Stimulated activated CD4-positive, alpha-beta T cell treated with anti-CD3 and anti-CD28 coated beads, TNF-alpha, amount 100 ng/mL, for 48 hours (primary cell): ENCODE measurements around the gene ACBD7.

ENCODE experiments used
- DNase-seq, 3 donors: peaks; one replicate each; pipeline ENCODE4 v3.0.0-alpha.2; 2020; ENCODE audit warnings: low read depth in 3 of 3

ACBD7 gene

GRCh38 chr10:15091418-15091817 lies 2.8 kb upstream of the ACBD7 start:
- DNase-seq: no peak

GRCh38 chr10:15084502-15084922 lies 4.1 kb downstream of the ACBD7 start:
- DNase-seq: no peak

DNA sequence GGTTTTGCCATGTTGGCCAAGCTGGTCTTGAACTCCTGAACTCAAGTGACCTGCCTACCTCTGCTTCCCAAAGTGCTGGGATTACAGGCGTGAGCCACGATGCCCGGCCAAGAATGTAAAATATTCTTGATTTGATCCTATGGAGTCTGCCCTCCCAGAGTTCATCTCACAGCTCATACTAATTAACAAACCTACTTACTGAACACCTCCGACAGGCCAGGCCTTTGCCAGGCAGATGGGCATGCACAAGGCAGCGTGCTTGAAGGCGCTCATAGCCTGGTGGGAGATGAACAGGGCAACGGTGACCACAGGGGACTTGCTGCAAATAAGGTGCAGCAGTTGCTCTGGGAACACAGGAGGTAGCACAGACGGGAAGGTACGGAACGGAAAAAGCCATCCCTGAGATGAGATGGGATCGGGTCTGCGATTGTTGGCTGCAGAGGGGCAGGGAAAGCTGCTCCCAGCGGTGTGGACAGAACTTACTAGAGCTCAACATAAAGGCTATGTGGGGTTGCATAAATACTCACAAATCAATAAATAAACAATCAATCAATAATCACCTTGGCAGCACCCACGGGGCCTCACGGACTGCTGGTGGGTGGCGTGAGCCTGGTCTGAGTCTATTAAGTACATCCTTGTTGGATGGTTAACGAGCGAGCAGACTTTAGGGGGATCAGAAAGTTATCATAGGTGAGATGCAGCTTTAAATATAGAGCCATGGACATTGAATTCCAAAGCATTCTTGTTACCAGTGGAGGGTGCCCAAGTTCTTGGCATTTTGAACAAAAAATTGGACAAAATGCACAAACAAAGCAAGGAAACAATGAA lies 4.7 kb downstream of the ACBD7 start:
- no peak for DNase-seq

DNA sequence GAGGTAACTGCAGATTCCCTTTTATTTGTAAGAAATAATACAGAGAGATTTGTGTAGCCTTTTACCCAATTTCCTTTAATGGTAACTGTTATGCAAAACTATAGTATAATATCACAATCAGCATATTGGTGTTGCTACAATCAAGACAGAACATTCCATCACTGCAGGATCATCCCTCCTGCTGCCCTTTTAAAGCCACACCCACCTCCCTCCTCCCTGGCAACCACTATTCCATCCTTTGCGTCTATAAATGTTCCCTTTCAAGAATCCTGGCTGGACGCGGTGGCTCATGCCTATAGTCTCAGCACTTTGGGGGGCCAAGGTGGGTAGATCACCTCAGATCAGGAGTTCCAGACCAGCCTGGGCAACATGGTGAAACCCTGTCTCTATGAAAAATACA lies 13.2 kb downstream of the ACBD7 start:
- DNase-seq: no peak

GRCh38 chr10:15072358-15072757 lies 16.2 kb downstream of the ACBD7 start:
- DNase-seq: no peak

DNA sequence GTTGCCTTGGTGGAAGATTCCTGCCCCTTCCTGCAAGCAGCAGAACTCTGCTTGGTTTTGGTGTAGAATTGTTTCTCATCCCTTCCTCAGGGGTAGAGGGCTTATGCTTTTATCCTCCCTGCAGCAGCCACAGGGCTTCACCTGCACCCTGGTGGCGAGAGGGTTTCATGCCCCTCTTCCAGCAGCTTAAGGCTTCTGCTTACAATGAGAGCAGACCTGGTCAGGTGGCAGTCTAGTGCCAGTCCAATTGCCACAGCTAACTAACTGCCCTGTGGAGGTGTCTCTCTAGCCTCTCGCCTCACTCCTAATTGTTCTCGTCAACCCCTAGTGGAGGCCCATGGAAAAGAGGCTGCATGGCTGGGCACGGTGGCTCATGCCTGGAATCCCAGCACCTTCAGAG lies 19.3 kb downstream of the ACBD7 start:
- DNase-seq: no peak

- no peak for DNase-seq
These were observed 19.8 kb downstream of the ACBD7 start for GRCh38 chr10:15068802-15069201.

GRCh38 chr10:15067154-15067553 lies 21.4 kb downstream of the ACBD7 start:
- no peak for DNase-seq

DNA sequence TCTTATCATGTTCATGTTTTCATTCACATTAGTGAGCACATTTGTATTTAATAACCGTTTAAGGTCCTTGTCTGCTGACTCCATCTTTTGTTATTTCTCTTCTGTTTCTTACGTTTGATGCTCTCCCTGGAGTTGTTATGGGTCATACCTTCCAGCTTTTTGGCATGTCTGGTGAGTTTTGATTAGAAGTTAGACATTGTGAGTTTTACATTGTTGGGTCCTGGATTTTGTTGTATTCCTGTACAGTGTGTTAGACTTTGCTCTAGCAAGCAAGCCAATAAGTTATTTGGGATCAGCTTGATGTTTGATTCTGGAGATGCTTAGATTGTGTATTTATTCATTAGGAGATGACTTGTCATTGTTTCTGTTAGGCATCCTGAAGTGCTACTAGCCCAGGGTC lies 27.9 kb downstream of the ACBD7 start:
- no peak for DNase-seq

DNA sequence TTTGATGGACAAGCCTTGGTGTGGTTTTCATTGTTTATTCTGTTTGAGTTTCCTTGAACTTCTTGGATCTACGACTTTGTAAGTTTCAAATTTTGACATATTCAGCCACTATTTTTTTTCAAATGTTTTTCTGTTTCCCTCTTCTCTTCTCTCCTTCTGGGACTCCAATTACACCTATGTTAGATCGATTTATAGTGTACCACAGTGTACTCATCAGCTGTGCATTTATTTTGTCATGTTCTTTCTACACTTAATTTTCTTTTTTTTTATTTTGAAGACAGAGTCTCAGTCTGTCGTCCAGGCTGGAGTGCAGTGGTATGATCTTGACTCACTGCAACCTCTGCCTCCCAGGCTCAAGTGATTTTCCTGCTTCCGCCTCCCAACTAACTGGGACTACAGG lies 28.7 kb downstream of the ACBD7 start:
- DNase-seq: no peak

- no peak for DNase-seq
These were observed 29.9 kb downstream of the ACBD7 start for GRCh38 chr10:15058689-15059088.

DNA sequence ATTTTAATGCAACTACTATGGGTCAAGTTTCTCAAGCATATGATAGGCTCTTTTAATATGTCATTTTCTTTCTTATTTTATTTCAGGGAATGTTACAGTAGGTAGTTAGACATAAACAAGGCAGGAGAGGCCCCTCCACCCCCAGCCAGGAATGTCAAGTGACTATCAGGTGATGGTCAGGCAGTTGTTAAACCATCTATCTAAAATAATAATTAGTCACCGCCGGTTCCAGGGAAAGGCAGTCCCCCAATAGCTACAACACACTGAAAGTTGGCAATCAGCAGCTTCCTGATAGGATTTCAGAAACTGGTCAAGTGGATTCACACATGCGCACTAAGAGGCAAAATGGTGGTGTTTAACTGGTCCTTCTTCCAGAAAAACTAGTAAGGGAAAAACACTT lies 35.5 kb downstream of the ACBD7 start:
- DNase-seq: no peak

DNA sequence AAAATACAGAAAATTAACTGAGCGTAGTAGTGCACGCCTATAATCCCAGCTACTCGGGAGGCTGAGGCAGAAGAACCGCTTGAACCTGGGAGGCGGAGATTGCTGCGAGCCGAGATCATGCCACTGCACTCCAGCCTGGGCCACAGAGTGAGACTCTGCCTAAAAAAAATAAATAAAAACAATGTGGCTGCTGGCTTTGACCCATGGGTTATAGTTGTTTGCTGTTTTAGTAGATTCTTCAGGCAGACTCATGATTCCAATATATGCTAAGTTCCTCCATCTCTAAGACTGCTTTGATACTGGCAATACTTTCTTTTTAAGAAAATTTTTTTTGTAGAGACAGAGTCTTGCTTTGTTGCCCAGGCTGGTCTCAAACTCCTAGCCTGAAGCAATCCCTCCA lies 36.5 kb downstream of the ACBD7 start:
- no peak for DNase-seq

- DNase-seq: no peak
These were observed 39.0 kb downstream of the ACBD7 start for GRCh38 chr10:15049533-15049932.

DNA sequence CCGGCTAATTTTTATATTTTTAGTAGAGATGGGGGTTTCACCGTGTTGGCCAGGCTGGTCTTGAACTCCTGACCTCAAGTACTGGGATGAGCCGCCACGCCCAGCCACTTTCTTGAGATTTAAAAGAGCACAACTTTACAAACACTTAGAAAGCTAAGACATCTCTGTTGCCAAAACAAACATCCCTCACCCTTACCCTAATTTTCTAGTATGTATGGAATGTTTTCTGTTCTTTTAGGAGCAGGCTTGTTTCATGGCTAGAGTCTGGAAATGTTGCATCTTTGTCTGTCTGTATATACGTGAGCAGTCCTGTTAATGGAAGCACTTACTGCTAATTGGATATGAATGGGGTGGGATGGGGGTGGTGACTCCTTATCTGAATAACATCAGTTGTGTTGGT lies 42.0 kb downstream of the ACBD7 start:
- no peak for DNase-seq

GRCh38 chr10:15045380-15045779 lies 43.2 kb downstream of the ACBD7 start:
- DNase-seq: no peak

DNA sequence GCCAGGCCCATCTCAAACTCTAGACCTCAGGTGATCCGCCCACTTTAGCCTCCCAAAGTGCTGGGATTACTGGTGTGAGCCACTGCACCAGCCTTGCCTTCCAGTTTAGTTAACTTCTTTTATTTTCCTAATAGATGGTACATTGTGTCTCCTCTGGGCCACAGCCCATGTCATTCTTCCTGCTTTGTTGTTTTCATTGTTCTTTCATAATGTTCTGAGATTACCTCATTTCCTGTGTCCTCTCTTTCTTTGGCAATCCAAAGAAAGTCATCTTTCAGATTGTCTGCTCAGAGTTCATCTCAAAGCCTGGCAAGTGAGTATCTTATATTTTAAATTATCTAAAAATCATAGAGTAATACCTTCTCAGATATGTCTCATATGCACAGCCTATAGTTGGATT lies 44.9 kb downstream of the ACBD7 start, which contains the start of gene OLAH:
TSS of gene OLAH (plus strand) at position 270 of the 400 bp plus-strand sequence. CDS start 3,346 bp downstream, outside the sequence.
- no peak for DNase-seq

DNA sequence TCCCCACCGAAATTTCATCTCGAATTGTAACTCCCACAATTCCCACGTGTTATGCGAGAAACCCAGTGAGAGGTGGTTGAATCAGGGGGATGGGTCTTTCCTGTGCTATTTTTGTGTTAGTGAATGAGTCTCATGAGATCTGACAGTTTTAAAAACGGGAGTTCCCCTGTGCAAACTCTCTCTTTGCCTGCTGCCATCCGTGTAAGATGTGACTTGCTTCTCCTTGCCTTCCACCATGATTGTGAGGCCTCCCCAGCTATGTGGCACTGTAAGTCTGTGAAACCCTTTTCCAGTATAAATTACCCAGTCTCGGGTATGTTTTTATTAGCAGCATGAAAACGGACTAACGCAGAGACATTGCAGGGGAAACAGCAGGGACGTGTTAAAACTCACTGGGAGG lies 50.2 kb downstream of the ACBD7 start:
- no peak for DNase-seq

DNA sequence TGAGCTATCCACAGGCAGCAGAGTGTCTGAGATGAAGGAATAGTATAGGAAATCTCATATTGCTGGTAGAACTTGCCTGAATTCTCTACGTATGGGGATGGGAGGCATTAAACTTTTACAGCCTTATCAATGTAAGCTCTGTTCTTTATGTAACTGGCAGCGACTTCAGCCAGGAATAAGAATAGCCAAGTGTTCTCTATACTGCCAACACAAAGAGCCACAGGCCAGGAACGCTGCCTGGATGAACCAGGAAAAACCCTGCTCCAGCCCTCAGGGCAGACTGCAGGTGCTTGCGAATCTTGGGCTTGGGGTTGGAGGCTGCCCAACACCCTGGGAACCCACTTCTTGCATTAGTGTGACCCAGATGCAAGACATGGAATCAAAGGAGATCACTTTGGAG lies 50.9 kb downstream of the ACBD7 start:
- DNase-seq: no peak

GRCh38 chr10:15035385-15036301 lies 52.9 kb downstream of the ACBD7 start:
- no peak for DNase-seq

DNA sequence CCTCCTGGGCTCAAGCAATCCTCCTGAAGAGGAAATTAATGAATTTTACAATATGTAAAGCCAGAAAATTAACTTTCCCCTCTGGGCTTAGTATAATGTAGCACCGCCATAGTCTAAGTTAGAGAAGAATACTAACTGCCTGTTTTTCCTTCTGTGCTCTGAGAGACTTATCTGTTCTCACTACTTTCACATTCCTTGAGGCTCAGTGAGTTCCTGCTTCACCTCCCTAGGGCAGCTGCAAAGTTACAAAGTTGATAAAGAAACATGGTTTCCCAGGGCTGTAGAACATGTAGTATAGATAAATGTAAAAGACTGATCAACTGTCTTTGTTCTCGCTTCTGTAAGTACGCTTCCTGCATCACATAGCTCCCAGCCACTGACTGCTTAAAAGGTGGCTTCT lies 60.8 kb downstream of the ACBD7 start:
- no peak for DNase-seq
